Measurements from ENCODE around the gene UGT1A9.

DNA sequence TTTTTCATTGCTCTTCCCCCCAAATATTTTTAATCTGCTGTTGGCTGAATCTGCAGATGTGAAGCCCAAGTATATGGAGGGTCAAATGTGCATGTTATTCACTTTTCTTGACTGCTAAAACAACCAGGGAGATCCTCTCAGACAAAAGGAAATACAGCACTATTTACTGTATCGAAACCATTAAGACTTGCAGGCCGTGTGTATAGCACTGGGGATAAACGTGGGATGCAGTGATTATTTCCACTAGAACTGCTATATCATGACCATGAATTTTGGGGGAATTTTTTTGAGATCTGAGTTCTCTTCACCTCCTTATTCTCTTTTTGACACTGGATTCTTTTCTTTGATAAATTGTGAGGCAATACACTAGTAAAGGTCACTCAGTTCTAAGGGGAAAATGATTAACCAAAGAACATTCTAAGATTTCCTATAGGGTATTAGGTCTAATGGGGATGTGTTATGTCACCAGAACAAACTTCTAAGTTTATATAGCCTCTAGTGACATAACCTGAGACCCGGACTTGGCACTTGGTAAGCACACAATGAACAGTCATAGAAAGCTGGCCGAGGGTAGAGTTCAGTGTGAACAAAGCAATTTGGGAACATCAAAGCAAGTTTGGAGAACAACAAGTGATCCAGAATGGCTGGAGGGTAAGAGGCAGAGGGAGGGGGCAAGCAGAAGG is 73.5 kb downstream of the UGT1A9 start:
- TF ChIP-seq EZH2 (IDR thresholded peaks at IDR 0.05; ENCODE audit: insufficient read depth, poor library complexity, severe bottlenecking) (no peak), EZH2phosphoT487 (IDR thresholded peaks at IDR 0.05; ENCODE audit: insufficient read depth, low read depth) (no peak)
